Measurements from ENCODE around the gene PCSK2.

Gene PCSK2

DNA sequence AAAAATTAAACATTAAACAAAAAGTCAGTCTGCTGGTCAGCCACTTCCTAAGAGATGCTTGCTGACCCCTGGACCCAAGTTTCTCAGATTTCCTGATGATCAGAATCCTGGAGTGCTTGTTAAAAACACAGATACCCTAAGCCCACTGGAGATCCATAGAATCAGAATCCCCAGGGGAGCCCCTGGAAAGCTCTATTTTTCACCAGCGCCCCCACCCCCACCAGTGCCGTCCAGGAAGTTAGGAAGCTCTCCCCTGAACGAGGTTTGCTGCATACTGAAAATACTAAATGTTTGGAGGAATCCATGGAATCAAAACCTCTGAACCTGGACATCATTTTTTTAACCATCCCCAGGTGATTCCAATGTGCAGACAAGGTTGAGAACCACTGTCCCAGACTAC is 235.1 kb downstream of the PCSK2 start:
- no peak for TF ChIP-seq CTCF (IDR thresholded peaks at IDR 0.05; ENCODE audit: low read depth, low read length)
- no peak overlapping the region for H3K4me3 ChIP-seq (ENCODE audit: low read depth, low read length)

DNA sequence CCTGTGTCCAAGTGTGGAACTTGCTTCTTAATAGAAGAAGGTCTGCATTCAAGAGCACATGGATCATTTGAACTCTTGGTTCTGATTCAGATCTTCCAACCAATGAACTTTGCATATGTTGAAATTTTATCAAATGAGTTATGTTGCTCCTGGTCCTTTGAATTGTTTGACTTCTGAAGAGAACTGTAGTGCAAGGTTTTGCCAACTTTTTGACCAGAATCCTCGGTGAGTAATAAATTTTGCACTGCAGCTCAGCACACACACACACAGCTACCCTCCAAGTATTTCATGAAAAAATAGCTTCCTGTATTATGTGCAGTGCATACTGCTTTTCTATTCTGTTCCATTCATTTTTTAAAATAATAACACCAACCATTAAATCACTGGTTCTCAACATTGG is 236.9 kb downstream of the PCSK2 start:
- H3K4me3 ChIP-seq (ENCODE audit: low read depth, low read length) = no peak overlapping the region
- no peak for TF ChIP-seq CTCF (IDR thresholded peaks at IDR 0.05; ENCODE audit: low read depth, low read length)

GRCh38 chr20:17465236-17465635 is 238.4 kb downstream of the PCSK2 start:
- TF ChIP-seq CTCF (IDR thresholded peaks at IDR 0.05; ENCODE audit: low read depth, low read length) = no peak
- H3K4me3 ChIP-seq (ENCODE audit: low read depth, low read length) = no peak overlapping the region

- no peak overlapping the region for H3K4me3 ChIP-seq (ENCODE audit: low read depth, low read length)
- TF ChIP-seq CTCF (IDR thresholded peaks at IDR 0.05; ENCODE audit: low read depth, low read length) = no peak
Measured at GRCh38 chr20:17466641-17467040, 239.8 kb downstream of the PCSK2 start.

- no peak for TF ChIP-seq CTCF (IDR thresholded peaks at IDR 0.05; ENCODE audit: low read depth, low read length)
Measured at GRCh38 chr20:17467120-17467655, 240.3 kb downstream of the PCSK2 start.

GRCh38 chr20:17468073-17468840 is 241.4 kb downstream of the PCSK2 start:
- no peak for TF ChIP-seq CTCF (IDR thresholded peaks at IDR 0.05; ENCODE audit: low read depth, low read length)
- no peak overlapping the region for H3K4me3 ChIP-seq (ENCODE audit: low read depth, low read length)

More at GRCh38 chr20:17467120-17467655, 240.3 kb downstream of the PCSK2 start:
- no peak overlapping the region for H3K4me3 ChIP-seq (ENCODE audit: low read depth, low read length)

DNA sequence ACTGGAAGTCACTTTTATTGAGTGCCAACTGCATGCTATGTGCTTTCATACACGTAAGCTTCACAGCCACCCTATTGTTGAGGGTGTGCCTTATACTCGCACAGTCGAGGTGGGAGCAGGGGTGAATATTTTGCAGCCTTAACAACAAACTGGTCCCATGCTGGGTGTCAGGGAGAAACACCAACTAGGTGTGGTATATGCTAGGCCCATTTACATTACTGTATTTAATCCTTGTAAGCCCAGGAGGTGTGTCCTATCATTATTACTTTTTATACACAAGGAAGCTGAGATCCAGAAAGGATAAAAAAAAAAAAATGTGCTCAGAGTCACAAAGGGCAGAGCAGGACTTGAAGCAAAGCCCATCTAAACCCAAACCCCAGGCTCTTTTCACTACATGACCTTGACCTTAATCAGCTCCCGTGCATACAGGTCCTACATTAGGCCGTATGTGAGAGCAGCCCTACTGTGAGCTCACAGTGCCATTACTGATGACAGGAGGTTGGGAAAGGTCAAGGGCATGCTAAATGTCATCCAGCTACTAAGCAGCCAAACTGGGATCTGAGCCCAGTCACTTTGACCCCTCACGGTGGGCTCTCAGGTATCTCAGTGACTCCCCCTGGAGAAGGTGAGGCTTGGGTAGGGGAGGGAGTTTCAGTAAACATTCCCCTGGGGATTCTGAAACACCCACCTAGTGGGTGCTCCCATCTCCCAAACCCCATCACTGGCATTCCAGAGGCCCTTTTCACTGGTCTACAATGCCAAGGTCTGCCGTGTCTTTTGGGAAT is 242.6 kb downstream of the PCSK2 start:
- no peak for TF ChIP-seq CTCF (IDR thresholded peaks at IDR 0.05; ENCODE audit: low read depth, low read length)
- H3K4me3 ChIP-seq (ENCODE audit: low read depth, low read length) = no peak overlapping the region
